PC-3 (cell line): ENCODE measurements around the gene TCHHL1. TPM values are rescaled to one million over a fixed set of nuclear protein-coding genes. Genes with fewer than 3 reads are reported as not detected.

Source experiments
- ATAC-seq: fragments of 200-7000 bp; cut with Tn5 transposase; 2 replicates; pipeline ENCODE4 v1.9.1; 2020; ENCODE audit warnings: mild to moderate bottlenecking, moderate library complexity
- BruUV-seq: library from RNA; stranded (reverse); fragments of 400-500 nt; replicated peaks from 2 replicates; lab custom pipeline; 2021; lab: Mats Ljungman, UMichigan
- CTCF ChIA-PET: fragments of 300-600 bp; sonication (Branson Sonifier 250); formaldehyde crosslinking; loops from one replicate; lab custom pipeline; 2022; ENCODE audit warnings: antibody characterized with exemption; lab: Charles Lee
- POLR2A ChIA-PET: fragments of 300-600 bp; sonication (Branson Sonifier 250); formaldehyde crosslinking; loops from one replicate; lab custom pipeline; 2022; ENCODE audit warnings: antibody characterized with exemption; ENCODE audit not compliant: unreplicated experiment; lab: Charles Lee
- DNase-seq: peaks from one replicate; pipeline ENCODE4 v3.0.0-alpha.2; 2015
- H2AFZ ChIP-seq: fragments of 300-600 bp; sonication (generic); 2 replicates; pipeline ENCODE4 v1.6.0; 2016; ENCODE audit warnings: antibody characterized with exemption, low read length
- H3F3A ChIP-seq: fragments of 300-600 bp; sonication (generic); one replicate; pipeline ENCODE4 v1.6.0; 2017; ENCODE audit warnings: antibody characterized with exemption, low read length, control low read depth, mild to moderate bottlenecking; ENCODE audit not compliant: unreplicated experiment
- H3K27ac ChIP-seq: fragments of 300-600 bp; sonication (generic); 2 replicates; pipeline ENCODE4 v1.5.1; 2016; ENCODE audit warnings: mild to moderate bottlenecking, low read length
- H3K27me3 ChIP-seq: fragments of 300-600 bp; sonication (generic); 2 replicates; pipeline ENCODE4 v1.6.1; 2016; ENCODE audit warnings: low read length, mixed read lengths
- H3K36me3 ChIP-seq: fragments of 300-600 bp; sonication (generic); 2 replicates; pipeline ENCODE4 v1.6.1; 2016; ENCODE audit warnings: low read depth, mixed run types, low read length, mixed read lengths
- H3K4me1 ChIP-seq: fragments of 300-600 bp; sonication (generic); 2 replicates; pipeline ENCODE4 v1.5.1; 2016; ENCODE audit warnings: low read length; ENCODE audit not compliant: insufficient read depth
- H3K4me2 ChIP-seq: fragments of 300-600 bp; sonication (generic); 2 replicates; pipeline ENCODE4 v1.6.0; 2016; ENCODE audit warnings: low read length
- H3K4me3 ChIP-seq: fragments of 300-600 bp; sonication (generic); 2 replicates; pipeline ENCODE4 v1.5.1; 2016; ENCODE audit warnings: mild to moderate bottlenecking, low read length, mixed read lengths
- H3K79me2 ChIP-seq: fragments of 300-600 bp; sonication (generic); 2 replicates; pipeline ENCODE4 v1.6.1; 2017; ENCODE audit warnings: low read length, mixed read lengths
- H3K9ac ChIP-seq: fragments of 300-600 bp; sonication (generic); 2 replicates; pipeline ENCODE4 v1.6.0; 2016; ENCODE audit warnings: mild to moderate bottlenecking, low read length
- H3K9me2 ChIP-seq: fragments of 300-600 bp; sonication (generic); replicated peaks from 2 replicates; pipeline ENCODE4 v1.6.1; 2016; ENCODE audit warnings: mixed run types, low read length, mixed read lengths
- H3K9me3 ChIP-seq: fragments of 300-600 bp; sonication (generic); 2 replicates; pipeline ENCODE4 v1.6.1; 2016; ENCODE audit warnings: low read length, mixed read lengths
- H4K20me1 ChIP-seq: fragments of 300-600 bp; sonication (generic); 2 replicates; pipeline ENCODE4 v1.6.1; 2016; ENCODE audit warnings: low read length, mixed read lengths
- EZH2 ChIP-seq: fragments of 300-600 bp; sonication (generic); IDR thresholded peaks from one replicate; pipeline ENCODE4 v1.6.1; 2017; ENCODE audit warnings: antibody characterized with exemption, mild to moderate bottlenecking, low read length; ENCODE audit not compliant: unreplicated experiment
- EZH2phosphoT487 ChIP-seq: fragments of 300-600 bp; sonication (generic); IDR thresholded peaks from 2 replicates; pipeline ENCODE4 v1.6.1; 2018; ENCODE audit warnings: mild to moderate bottlenecking, antibody characterized with exemption, low read length, borderline replicate concordance
- intact Hi-C: fragments of 100-400 bp; cut with micrococcal nuclease; formaldehyde crosslinking; loops from 2 replicates; pipeline ENCODE4 v1.9.0; 2023
- total RNA-seq: library from RNA; depleted of rRNA; stranded (reverse); fragments of >200 nt; gene quantifications from 2 replicates; pipeline ENCODE4 v1.2.3, GENCODE V29; 2014
- TF ChIP-seq, protein P1 (sequence below): fragments of 300-600 bp; sonication (generic); conservative IDR thresholded peaks from 2 replicates; pipeline ENCODE4 v1.5.1; 2017; ENCODE audit warnings: antibody characterized with exemption, low read depth, mild to moderate bottlenecking, low read length

TCHHL1 gene
- total RNA-seq, 1 experiment from 2014 or later: not detected

DNA sequence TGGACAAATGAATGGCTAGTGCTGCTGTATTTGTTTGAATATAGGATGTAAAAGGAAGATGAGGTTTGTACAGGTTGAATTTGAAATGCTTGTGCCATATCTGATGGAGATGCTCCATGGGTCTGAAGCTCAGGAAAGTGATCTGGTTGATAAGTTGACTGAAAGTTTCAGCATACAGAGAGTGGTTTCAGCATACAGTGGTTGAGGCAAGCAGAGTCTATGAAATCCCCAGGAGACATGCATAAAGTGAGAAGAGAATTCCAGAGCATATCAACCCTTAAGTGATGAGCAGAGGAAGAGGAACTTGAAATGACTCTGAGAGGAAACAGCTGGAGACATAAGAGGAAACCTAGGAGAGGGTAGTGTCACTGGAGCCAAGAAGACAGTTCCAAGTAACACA lies 21.7 kb downstream of the TCHHL1 start:
- Histone ChIP-seq H4K20me1 (no peaks in the 10 kb centered on the region), H2AFZ (no peak overlapping the region), H3K9ac (no peak overlapping the region), H3K9me3 (no peaks in the 10 kb centered on the region), H3F3A (no peaks in the 10 kb centered on the region), H3K27ac (no peak overlapping the region), H3K4me2 (no peak overlapping the region), H3K4me3 (no peak overlapping the region), H3K36me3 (no peaks in the 10 kb centered on the region), H3K4me1 (no peaks in the 10 kb centered on the region), H3K27me3 (peaks cover 87% of the 10 kb centered on the region), H3K79me2 (no peaks in the 10 kb centered on the region), H3K9me2 (no peaks in the 10 kb centered on the region)
- no peak for DNase-seq
- ChIA-PET POLR2A (no interaction called here), CTCF (no interaction called here)
- ATAC-seq: no peak
- BruUV-seq: no TSS peak
- TF ChIP-seq EZH2phosphoT487: no peak
- TF ChIP-seq, protein P1, sequence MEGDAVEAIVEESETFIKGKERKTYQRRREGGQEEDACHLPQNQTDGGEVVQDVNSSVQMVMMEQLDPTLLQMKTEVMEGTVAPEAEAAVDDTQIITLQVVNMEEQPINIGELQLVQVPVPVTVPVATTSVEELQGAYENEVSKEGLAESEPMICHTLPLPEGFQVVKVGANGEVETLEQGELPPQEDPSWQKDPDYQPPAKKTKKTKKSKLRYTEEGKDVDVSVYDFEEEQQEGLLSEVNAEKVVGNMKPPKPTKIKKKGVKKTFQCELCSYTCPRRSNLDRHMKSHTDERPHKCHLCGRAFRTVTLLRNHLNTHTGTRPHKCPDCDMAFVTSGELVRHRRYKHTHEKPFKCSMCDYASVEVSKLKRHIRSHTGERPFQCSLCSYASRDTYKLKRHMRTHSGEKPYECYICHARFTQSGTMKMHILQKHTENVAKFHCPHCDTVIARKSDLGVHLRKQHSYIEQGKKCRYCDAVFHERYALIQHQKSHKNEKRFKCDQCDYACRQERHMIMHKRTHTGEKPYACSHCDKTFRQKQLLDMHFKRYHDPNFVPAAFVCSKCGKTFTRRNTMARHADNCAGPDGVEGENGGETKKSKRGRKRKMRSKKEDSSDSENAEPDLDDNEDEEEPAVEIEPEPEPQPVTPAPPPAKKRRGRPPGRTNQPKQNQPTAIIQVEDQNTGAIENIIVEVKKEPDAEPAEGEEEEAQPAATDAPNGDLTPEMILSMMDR: no peak
- no peak for TF ChIP-seq EZH2
- intact Hi-C loops: no loop called here

DNA sequence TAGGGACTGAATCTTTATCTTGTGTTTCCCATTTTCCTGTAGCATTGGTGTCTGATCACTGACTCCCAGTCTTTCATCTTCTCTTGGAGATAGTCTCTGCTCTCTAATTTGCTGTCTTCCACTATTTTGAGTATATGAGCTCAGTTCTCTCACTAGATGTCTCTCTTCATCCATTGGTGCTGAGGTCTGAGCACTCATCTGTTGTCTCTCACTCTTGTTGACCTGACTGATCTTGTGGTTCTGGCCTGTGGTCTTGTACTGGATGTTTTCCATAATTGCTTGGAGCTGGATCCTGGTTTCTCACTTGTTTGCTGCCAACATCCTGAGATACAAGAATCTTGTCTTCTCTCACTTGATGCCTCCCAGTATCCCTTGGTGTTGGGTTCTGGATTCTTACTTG lies 26.9 kb downstream of the TCHHL1 start:
- no peaks in the 10 kb centered on the region for H3F3A ChIP-seq
- ATAC-seq (no peak), DNase-seq (no peak)
- ChIA-PET CTCF (no interaction called here), POLR2A (no interaction called here)
- no peaks in the 10 kb centered on the region for H3K9me2 ChIP-seq
- H3K9ac ChIP-seq: no peak overlapping the region
- no peaks in the 10 kb centered on the region for H3K4me1 ChIP-seq
- intact Hi-C loops: no loop called here
- H3K27me3 ChIP-seq: peaks cover 78% of the 10 kb centered on the region
- no peaks in the 10 kb centered on the region for H3K79me2 ChIP-seq
- H4K20me1 ChIP-seq: no peaks in the 10 kb centered on the region
- no TSS peak for BruUV-seq
- H2AFZ ChIP-seq: no peak overlapping the region
- TF ChIP-seq EZH2: no peak
- TF ChIP-seq, protein P1: no peak
- TF ChIP-seq EZH2phosphoT487: no peak
- no peak overlapping the region for H3K4me2 ChIP-seq
- no peak overlapping the region for H3K4me3 ChIP-seq
- no peaks in the 10 kb centered on the region for H3K36me3 ChIP-seq
- no peaks in the 10 kb centered on the region for H3K9me3 ChIP-seq
- no peak overlapping the region for H3K27ac ChIP-seq

DNA sequence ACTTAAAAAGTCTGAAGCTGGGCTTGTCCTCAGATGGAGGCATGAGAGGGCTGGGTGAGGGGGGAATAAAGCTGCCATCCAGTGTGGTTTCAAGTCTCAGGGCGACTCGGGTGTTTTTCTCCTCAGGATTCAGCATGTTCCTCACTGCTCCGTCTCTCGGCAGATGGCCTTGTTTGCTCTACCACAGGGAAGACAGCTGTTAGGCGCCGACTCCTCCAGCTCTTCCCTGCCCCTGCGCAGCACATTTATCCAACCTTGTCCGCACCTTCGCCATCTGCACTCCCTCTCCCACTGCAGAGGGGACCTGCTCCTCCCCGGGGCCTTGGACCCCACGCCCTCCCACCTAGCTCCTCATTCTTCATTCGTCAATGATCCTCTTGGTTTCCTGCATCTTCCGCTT lies 35.5 kb downstream of the TCHHL1 start:
- Histone ChIP-seq H3K9me2 (no peaks in the 10 kb centered on the region), H4K20me1 (no peaks in the 10 kb centered on the region), H3K4me3 (no peak overlapping the region), H3K27me3 (peaks cover 49% of the 10 kb centered on the region), H3K9ac (no peak overlapping the region), H3K4me2 (no peak overlapping the region), H3K79me2 (no peaks in the 10 kb centered on the region), H3K27ac (no peak overlapping the region), H3K4me1 (peaks cover 34% of the 10 kb centered on the region), H3F3A (peaks cover 5% of the 10 kb centered on the region), H3K9me3 (no peaks in the 10 kb centered on the region), H3K36me3 (no peaks in the 10 kb centered on the region), H2AFZ (no peak overlapping the region)
- DNase-seq (no peak), ATAC-seq (no peak)
- intact Hi-C loops: loop anchor here (2.0 to 5.0 kb wide), 4 partner anchors 55 to 389 kb away; no protein-coding TSS in a partner anchor
- no TSS peak for BruUV-seq
- ChIA-PET CTCF (interaction anchor here (1.4 kb wide), 1 partner anchor 132 kb away, joined by 8 read pairs; no protein-coding TSS in a partner anchor), POLR2A (no interaction called here)
- TF ChIP-seq, protein P1: no peak
- TF ChIP-seq EZH2phosphoT487 (no peak), EZH2 (no peak)
